ENCODE data around the gene NDUFA11. TPM values are rescaled to one million over a fixed set of nuclear protein-coding genes. Genes with fewer than 3 reads are reported as not detected.

Gene NDUFA11
- total and polyA plus RNA-seq, 2 of the 13 experiments (the other 11 are each of a cell fraction or from before 2014, with no cell fraction given): 286 to 378 TPM

GRCh38 chr19:5908773-5909442, 5.3 kb upstream of the NDUFA11 start (continued):
- TF ChIP-seq AKNA (CRISPR knock-in tag; IDR thresholded peaks at IDR 0.05; ENCODE audit: borderline replicate concordance) (no peak), E2F2 (CRISPR knock-in tag; IDR thresholded peaks at IDR 0.05; ENCODE audit: borderline replicate concordance) (no peak), SCMH1 (CRISPR knock-in tag; IDR thresholded peaks at IDR 0.05; ENCODE audit: borderline replicate concordance) (no peak), SOX6 (IDR thresholded peaks at IDR 0.05) (no peak), SOX6 (CRISPR knock-in tag; IDR thresholded peaks at IDR 0.05) (peak; percentile 65; the same call in 1 of the 2 replicates), ZNF382 (CRISPR knock-in tag; IDR thresholded peaks at IDR 0.05; ENCODE audit: borderline replicate concordance) (no peak), FOXA3 (CRISPR knock-in tag; IDR thresholded peaks at IDR 0.05) (no peak; the same call in 1 of the 2 replicates), KLF6 (CRISPR knock-in tag; IDR thresholded peaks at IDR 0.05) (no peak), JDP2 (CRISPR knock-in tag; IDR thresholded peaks at IDR 0.05; ENCODE audit: borderline replicate concordance) (no peak), ZNF512B (CRISPR knock-in tag; IDR thresholded peaks at IDR 0.05; ENCODE audit: borderline replicate concordance) (no peak), ZKSCAN1 (IDR thresholded peaks at IDR 0.05; ENCODE audit: low read length) (no peak), ZNF335 (CRISPR knock-in tag; IDR thresholded peaks at IDR 0.05) (no peak), MIER2 (CRISPR knock-in tag; IDR thresholded peaks at IDR 0.05) (no peak), HMGA1 (CRISPR knock-in tag; conservative IDR thresholded peaks at IDR 0.05) (no peak), PITX1 (CRISPR knock-in tag; IDR thresholded peaks at IDR 0.05) (peak; percentile 73; the same call in 1 of the 2 replicates), PHF20 (CRISPR knock-in tag; IDR thresholded peaks at IDR 0.05) (no peak), ZNF275 (CRISPR knock-in tag; IDR thresholded peaks at IDR 0.05; ENCODE audit: borderline replicate concordance) (no peak), U2AF2 (IDR thresholded peaks at IDR 0.05; ENCODE audit: low read depth, low read length) (no peak), ZNF101 (CRISPR knock-in tag; IDR thresholded peaks at IDR 0.05; ENCODE audit: borderline replicate concordance, low read depth) (no peak), TEAD2 (CRISPR knock-in tag; IDR thresholded peaks at IDR 0.05) (no peak), SOX5 (CRISPR knock-in tag; IDR thresholded peaks at IDR 0.05; ENCODE audit: borderline replicate concordance) (no peak)
